ENCODE results near the gene RALGAPA1. TPM values are rescaled to one million over a fixed set of nuclear protein-coding genes. Genes with fewer than 3 reads are reported as not detected.
A peak's percentile ranks its signal among the peaks of the same experiment; 100 is the strongest.

The RALGAPA1 gene
- total and polyA plus RNA-seq, 2 of the 13 experiments (the other 11 are each of a cell fraction or from before 2014, with no cell fraction given): 65.0 to 89.2 TPM

- peak; percentile 100 for TF ChIP-seq ZFP1 (CRISPR knock-in tag; IDR thresholded peaks at IDR 0.05)
- peak; percentile 100 for TF ChIP-seq ZNF576 (CRISPR knock-in tag; IDR thresholded peaks at IDR 0.05)
- peak; percentile 100 for TF ChIP-seq ZNF562 (CRISPR knock-in tag; IDR thresholded peaks at IDR 0.05; ENCODE audit: borderline replicate concordance)
- TF ChIP-seq DPF2 (CRISPR knock-in tag; IDR thresholded peaks at IDR 0.05; ENCODE audit: borderline replicate concordance, low read depth): peak; percentile 90
- TF ChIP-seq ZSCAN5A (CRISPR knock-in tag; IDR thresholded peaks at IDR 0.05; ENCODE audit: borderline replicate concordance): peak; percentile 100
- peak; percentile 100 for TF ChIP-seq CERS6 (CRISPR knock-in tag; IDR thresholded peaks at IDR 0.05)
- TF ChIP-seq ZNF704 (CRISPR knock-in tag; IDR thresholded peaks at IDR 0.05; ENCODE audit: borderline replicate concordance): peak; percentile 100
- peak; percentile 100 for TF ChIP-seq ZNF274 (CRISPR knock-in tag; IDR thresholded peaks at IDR 0.05)
- peak; percentile 100 for TF ChIP-seq XBP1 (CRISPR knock-in tag; IDR thresholded peaks at IDR 0.05)
- TF ChIP-seq HNF4A (CRISPR knock-in tag; IDR thresholded peaks at IDR 0.05): peak; percentile 86
- TF ChIP-seq ZNF407 (CRISPR knock-in tag; IDR thresholded peaks at IDR 0.05; ENCODE audit: not compliant biosample characterization): peak; percentile 100
- TF ChIP-seq SIN3A (IDR thresholded peaks at IDR 0.05; ENCODE audit: borderline replicate concordance, low read depth, low read length): peak; percentile 100
- no peak for TF ChIP-seq CEBPB (IDR thresholded peaks at IDR 0.05; ENCODE audit: borderline replicate concordance, low read depth, low read length)
- peak; percentile 99 for TF ChIP-seq HNF1B (CRISPR knock-in tag; IDR thresholded peaks at IDR 0.05)
- TF ChIP-seq IKZF1 (IDR thresholded peaks at IDR 0.05): no peak
- TF ChIP-seq ZNF12 (CRISPR knock-in tag; IDR thresholded peaks at IDR 0.05): peak; percentile 100
These were observed 274.1 kb downstream of the RALGAPA1 start (continued) for GRCh38 chr14:35534873-35535482.
